Daoy (cell line): ENCODE measurements around the gene LIN37. TPM values are rescaled to one million over a fixed set of nuclear protein-coding genes. Genes with fewer than 3 reads are reported as not detected.
"Not testable (repeated sequence)": the region's sequence is repeated elsewhere in the genome, so short reads cannot be mapped to it uniquely, and the experiment has no call there.

Experiments used
- DNase-seq: peaks from one replicate; pipeline ENCODE4 v3.0.0-alpha.2; 2015; ENCODE audit warnings: low read depth
- total RNA-seq: library from RNA; depleted of rRNA; stranded (reverse); fragments of >200 nt; shearing (Covaris generic); gene quantifications from 2 replicates; pipeline ENCODE4 v1.2.3, GENCODE V29; 2014

Gene LIN37
- total RNA-seq, 1 experiment from 2014 or later, result 13.3 TPM

- DNase-seq, result no peak
These were observed 28.8 kb upstream of the LIN37 start for GRCh38 chr19:35719402-35720162.

- DNase-seq, result no peak
These were observed 28.2 kb upstream of the LIN37 start for GRCh38 chr19:35720163-35720524.

- no peak for DNase-seq
These were observed 27.7 kb upstream of the LIN37 start for GRCh38 chr19:35720648-35721047.

- no peak for DNase-seq
These were observed 27.0 kb upstream of the LIN37 start for GRCh38 chr19:35721374-35721773.

- no peak for DNase-seq
These were observed 25.9 kb upstream of the LIN37 start for GRCh38 chr19:35722461-35722860.

- DNase-seq, result no peak
These were observed 25.5 kb upstream of the LIN37 start for GRCh38 chr19:35722897-35723296.

- no peak for DNase-seq
These were observed 24.7 kb upstream of the LIN37 start for GRCh38 chr19:35723671-35724070.

- not testable (repeated sequence) for DNase-seq
These were observed 24.2 kb upstream of the LIN37 start for GRCh38 chr19:35724132-35724531.

- no peak for DNase-seq
These were observed 23.8 kb upstream of the LIN37 start for GRCh38 chr19:35724560-35724959.

GRCh38 chr19:35725216-35725861 is 23.0 kb upstream of the LIN37 start:
- no peak for DNase-seq

- no peak for DNase-seq
These were observed 21.1 kb upstream of the LIN37 start for GRCh38 chr19:35727053-35727955.

- DNase-seq, result no peak
These were observed 20.2 kb upstream of the LIN37 start for GRCh38 chr19:35727956-35728706.

GRCh38 chr19:35729021-35729420 is 19.4 kb upstream of the LIN37 start:
- DNase-seq, result no peak

GRCh38 chr19:35729763-35730162 is 18.6 kb upstream of the LIN37 start:
- no peak for DNase-seq

- no peak for DNase-seq
These were observed 18.1 kb upstream of the LIN37 start for GRCh38 chr19:35730326-35730725.

- DNase-seq, result no peak
These were observed 17.0 kb upstream of the LIN37 start for GRCh38 chr19:35731353-35731752.

GRCh38 chr19:35731779-35732405 is 16.5 kb upstream of the LIN37 start:
- DNase-seq, result no peak

- DNase-seq, result no peak
These were observed 15.7 kb upstream of the LIN37 start for GRCh38 chr19:35732540-35733179.

- no peak for DNase-seq
These were observed 14.9 kb upstream of the LIN37 start for GRCh38 chr19:35733180-35734125.

- DNase-seq, result no peak
These were observed 14.1 kb upstream of the LIN37 start for GRCh38 chr19:35734273-35734672.
